ENCODE data around the gene TMEM87A. TPM values are rescaled to one million over a fixed set of nuclear protein-coding genes. Genes with fewer than 3 reads are reported as not detected.
"Not testable (repeated sequence)": the region's sequence is repeated elsewhere in the genome, so short reads cannot be mapped to it uniquely, and the experiment has no call there.

TMEM87A gene
- total and polyA plus RNA-seq, 2 experiments from 2014 or later, result 64.6 to 66.1 TPM

GRCh38 chr15:42239528-42240182, 33.6 kb downstream of the TMEM87A start:
- peaks cover 79% of the 10 kb centered on the region for H3K79me2 ChIP-seq (ENCODE audit: insufficient read depth)
- in situ Hi-C loops (cut with MboI), result no loop called here
- H3K4me3 ChIP-seq, result no peak overlapping the region
- peaks cover 52% of the 10 kb centered on the region for H3K36me3 ChIP-seq (ENCODE audit: low read depth)
- peak overlapping the region; percentile 1 for H3K4me2 ChIP-seq (ENCODE audit: unreplicated experiment)
- no peaks in the 10 kb centered on the region for H3K27me3 ChIP-seq (replicated peaks; ENCODE audit: insufficient read depth)
- H3K9me3 ChIP-seq (ENCODE audit: low read depth), result no peaks in the 10 kb centered on the region
- no peak overlapping the region for H3K27ac ChIP-seq
- no peaks in the 10 kb centered on the region for H4K20me1 ChIP-seq (ENCODE audit: insufficient read depth)
- no peak overlapping the region for H3K9ac ChIP-seq
- H3F3A ChIP-seq (ENCODE audit: insufficient read depth), result peaks cover 11% of the 10 kb centered on the region; the same call in 1 of the 2 replicates
- TF ChIP-seq EZH2phosphoT487 (IDR thresholded peaks at IDR 0.05; ENCODE audit: insufficient read depth, low read depth) (no peak), EZH2 (IDR thresholded peaks at IDR 0.05; ENCODE audit: insufficient read depth, poor library complexity, severe bottlenecking) (no peak)
- H3K9me2 ChIP-seq (ENCODE audit: insufficient read depth), result no peaks in the 10 kb centered on the region
- H3K4me1 ChIP-seq (ENCODE audit: insufficient read depth), result peaks cover 9% of the 10 kb centered on the region
- no peak overlapping the region for H2AFZ ChIP-seq
- DNase-seq, result peak; percentile 2

- no peaks in the 10 kb centered on the region for H3K9me2 ChIP-seq (ENCODE audit: insufficient read depth)
- no peak overlapping the region for H3K4me2 ChIP-seq (ENCODE audit: unreplicated experiment)
- no peaks in the 10 kb centered on the region for H4K20me1 ChIP-seq (ENCODE audit: insufficient read depth)
- in situ Hi-C loops (cut with MboI), result no loop called here
- no peak overlapping the region for H2AFZ ChIP-seq
- no peaks in the 10 kb centered on the region for H3K27me3 ChIP-seq (replicated peaks; ENCODE audit: insufficient read depth)
- peaks cover 79% of the 10 kb centered on the region for H3K79me2 ChIP-seq (ENCODE audit: insufficient read depth)
- no peak for DNase-seq
- no peak overlapping the region for H3K4me3 ChIP-seq
- WGBS, 2 experiments (ENCODE audit: low coverage in 1 of 2, low lambda C conversion rate in 2 of 2, missing lambda C conversion rate in 2 of 2), result 75 to 76% methylated on average over 2 of the region's 2 CpGs
- peaks cover 70% of the 10 kb centered on the region for H3K36me3 ChIP-seq (ENCODE audit: low read depth)
- no peaks in the 10 kb centered on the region for H3K9me3 ChIP-seq (ENCODE audit: low read depth)
- no peak overlapping the region for H3K9ac ChIP-seq
- 0 out of 2 replicates have a peak, but pooled peaks cover 3% of the 10 kb centered on the region for H3F3A ChIP-seq (ENCODE audit: insufficient read depth)
- no peak for TF ChIP-seq EZH2 (IDR thresholded peaks at IDR 0.05; ENCODE audit: insufficient read depth, poor library complexity, severe bottlenecking)
- no peak for TF ChIP-seq EZH2phosphoT487 (IDR thresholded peaks at IDR 0.05; ENCODE audit: insufficient read depth, low read depth)
- H3K4me1 ChIP-seq (ENCODE audit: insufficient read depth), result no peaks in the 10 kb centered on the region
- H3K27ac ChIP-seq, result no peak overlapping the region
Measured at GRCh38 chr15:42233107-42233506, 40.1 kb downstream of the TMEM87A start.

GRCh38 chr15:42232606-42233005, 40.6 kb downstream of the TMEM87A start:
- H3K9me2 ChIP-seq (ENCODE audit: insufficient read depth), result no peaks in the 10 kb centered on the region
- WGBS, 2 experiments (ENCODE audit: low coverage in 1 of 2, low lambda C conversion rate in 2 of 2, missing lambda C conversion rate in 2 of 2), result 79 to 80% methylated on average over 5 of the region's 5 CpGs
- H3K9ac ChIP-seq, result no peak overlapping the region
- no peak overlapping the region for H3K27ac ChIP-seq
- DNase-seq, result no peak
- in situ Hi-C loops (cut with MboI), result no loop called here
- H2AFZ ChIP-seq, result no peak overlapping the region
- H3K4me1 ChIP-seq (ENCODE audit: insufficient read depth), result no peaks in the 10 kb centered on the region
- H4K20me1 ChIP-seq (ENCODE audit: insufficient read depth), result no peaks in the 10 kb centered on the region
- H3K9me3 ChIP-seq (ENCODE audit: low read depth), result no peaks in the 10 kb centered on the region
- no peak overlapping the region for H3K4me2 ChIP-seq (ENCODE audit: unreplicated experiment)
- H3F3A ChIP-seq (ENCODE audit: insufficient read depth), result 0 out of 2 replicates have a peak, but pooled peaks cover 3% of the 10 kb centered on the region
- H3K4me3 ChIP-seq, result no peak overlapping the region
- H3K27me3 ChIP-seq (replicated peaks; ENCODE audit: insufficient read depth), result no peaks in the 10 kb centered on the region
- peaks cover 79% of the 10 kb centered on the region for H3K79me2 ChIP-seq (ENCODE audit: insufficient read depth)
- TF ChIP-seq EZH2phosphoT487 (IDR thresholded peaks at IDR 0.05; ENCODE audit: insufficient read depth, low read depth) (no peak), EZH2 (IDR thresholded peaks at IDR 0.05; ENCODE audit: insufficient read depth, poor library complexity, severe bottlenecking) (no peak)
- H3K36me3 ChIP-seq (ENCODE audit: low read depth), result peaks cover 70% of the 10 kb centered on the region

GRCh38 chr15:42231088-42231487, 42.1 kb downstream of the TMEM87A start:
- H3K36me3 ChIP-seq (ENCODE audit: low read depth), result peaks cover 71% of the 10 kb centered on the region
- no peaks in the 10 kb centered on the region for H3K4me1 ChIP-seq (ENCODE audit: insufficient read depth)
- H3K27ac ChIP-seq, result no peak overlapping the region

GRCh38 chr15:42228981-42229380, 44.3 kb downstream of the TMEM87A start:
- H3K9ac ChIP-seq; H3K4me2 ChIP-seq (ENCODE audit: unreplicated experiment); H3K27me3 ChIP-seq (replicated peaks; ENCODE audit: insufficient read depth); in situ Hi-C loops (cut with MboI); H3K27ac ChIP-seq; H3K4me3 ChIP-seq; H2AFZ ChIP-seq; DNase-seq; H3F3A ChIP-seq (ENCODE audit: insufficient read depth); H4K20me1 ChIP-seq (ENCODE audit: insufficient read depth); H3K9me3 ChIP-seq (ENCODE audit: low read depth); H3K9me2 ChIP-seq (ENCODE audit: insufficient read depth); H3K4me1 ChIP-seq (ENCODE audit: insufficient read depth): not testable (repeated sequence)
- H3K36me3 ChIP-seq (ENCODE audit: low read depth), result peaks cover 74% of the 10 kb centered on the region
- 94 to 96% methylated on average over 5 of the region's 5 CpGs for WGBS, 2 experiments (ENCODE audit: low coverage in 1 of 2, low lambda C conversion rate in 2 of 2, missing lambda C conversion rate in 2 of 2)
- H3K79me2 ChIP-seq (ENCODE audit: insufficient read depth), result peaks cover 44% of the 10 kb centered on the region

More at GRCh38 chr15:42231088-42231487, 42.1 kb downstream of the TMEM87A start:
- Histone ChIP-seq H4K20me1 (ENCODE audit: insufficient read depth) (no peaks in the 10 kb centered on the region), H3K9ac (no peak overlapping the region), H3K4me3 (no peak overlapping the region), H3K9me3 (ENCODE audit: low read depth) (no peaks in the 10 kb centered on the region), H3F3A (ENCODE audit: insufficient read depth) (0 out of 2 replicates have a peak, but pooled peaks cover 3% of the 10 kb centered on the region), H3K79me2 (ENCODE audit: insufficient read depth) (peaks cover 64% of the 10 kb centered on the region), H3K27me3 (replicated peaks; ENCODE audit: insufficient read depth) (no peaks in the 10 kb centered on the region), H2AFZ (no peak overlapping the region), H3K4me2 (ENCODE audit: unreplicated experiment) (no peak overlapping the region), H3K9me2 (ENCODE audit: insufficient read depth) (no peaks in the 10 kb centered on the region)
- TF ChIP-seq EZH2phosphoT487 (IDR thresholded peaks at IDR 0.05; ENCODE audit: insufficient read depth, low read depth) (no peak), EZH2 (IDR thresholded peaks at IDR 0.05; ENCODE audit: insufficient read depth, poor library complexity, severe bottlenecking) (no peak)
- in situ Hi-C loops (cut with MboI), result no loop called here
- DNase-seq, result no peak
- 96 to 100% methylated on average over 1 of the region's 1 CpG for WGBS, 2 experiments (ENCODE audit: low coverage in 1 of 2, low lambda C conversion rate in 2 of 2, missing lambda C conversion rate in 2 of 2)

All from GM23248 (cell line).